HEK293 (cell line): ENCODE measurements around the gene SMIM24.

Experiments used
- SETDB1 ChIP-seq: IDR thresholded peaks from one replicate; pipeline ENCODE4 v1.6.1; 2017; ENCODE audit warnings: mild to moderate bottlenecking, low read length, moderate library complexity, mixed read lengths; ENCODE audit not compliant: insufficient read length
- YY1 ChIP-seq: fragments of 450-650 bp; formaldehyde crosslinking; IDR thresholded peaks from 2 replicates; pipeline ENCODE4 v1.5.1; 2018; ENCODE audit warnings: missing biosample characterization, missing genetic modification characterization
- ZBTB21 ChIP-seq: fragments of 450-650 bp; formaldehyde crosslinking; IDR thresholded peaks from 2 replicates; pipeline ENCODE4 v1.5.1; 2017; ENCODE audit warnings: missing biosample characterization, missing genetic modification characterization

DNA sequence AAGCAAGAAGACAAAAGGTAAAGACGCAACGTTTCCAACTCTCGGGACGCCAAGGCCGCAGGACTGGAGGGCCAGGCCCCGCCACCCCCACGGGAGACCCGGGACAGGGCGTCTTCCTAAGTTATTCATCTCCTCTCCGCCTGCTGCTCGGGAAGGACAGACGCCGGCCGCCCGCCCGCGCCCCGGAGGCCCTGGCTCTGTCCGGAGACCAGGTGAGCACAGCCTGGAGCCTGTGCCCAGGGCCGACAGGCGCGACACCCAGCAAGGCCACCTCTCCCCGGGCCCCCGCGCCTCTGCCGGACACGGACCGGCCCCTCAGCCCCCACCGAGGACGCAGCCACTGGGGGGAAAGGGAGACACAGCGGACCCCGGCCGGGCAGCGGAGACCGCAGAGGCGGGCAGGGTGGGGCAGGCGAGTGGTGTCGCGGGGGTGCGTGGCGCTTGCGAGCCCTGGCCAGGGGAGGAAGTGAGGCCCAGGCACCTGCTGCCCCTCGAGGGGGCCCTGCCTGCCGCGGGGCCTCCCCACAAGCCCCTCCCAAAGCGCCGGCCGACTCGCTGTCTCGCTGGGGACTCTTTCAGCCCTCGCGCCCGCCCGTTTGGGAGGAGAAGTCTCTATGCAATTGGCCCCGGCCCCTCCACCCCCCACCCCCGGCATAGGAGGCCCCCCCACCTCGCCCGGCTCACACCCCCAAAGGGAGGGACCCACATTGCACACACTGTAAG, 17.2 kb downstream of the SMIM24 start:
- no peak for TF ChIP-seq ZBTB21 (tag by site-specific recombination)
- no peak for TF ChIP-seq SETDB1
- TF ChIP-seq YY1 (tag by site-specific recombination): no peak
